DOHH2 (cell line): Measurements from ENCODE around the gene TATDN2.

Experiments used
- CTCF ChIP-seq: fragments of 200-600 bp; sonication (generic); IDR thresholded peaks from one replicate; pipeline ENCODE4 v1.5.1; 2014; ENCODE audit warnings: antibody characterized with exemption, mild to moderate bottlenecking, low read depth, low read length; ENCODE audit not compliant: poor library complexity, severe bottlenecking
- EZH2phosphoT487 ChIP-seq: fragments of 200-600 bp; sonication (generic); IDR thresholded peaks from 2 replicates; pipeline ENCODE4 v1.6.1; 2017; ENCODE audit warnings: borderline replicate concordance, mild to moderate bottlenecking, antibody characterized with exemption, low read length, moderate library complexity, mixed read lengths

GRCh38 chr3:10308678-10309077, 60.4 kb downstream of the TATDN2 start:
- TF ChIP-seq CTCF (no peak), EZH2phosphoT487 (no peak)
